Gastroesophageal sphincter (tissue), 4 donors: ENCODE results near the gene ORC3. TPM values are rescaled to one million over a fixed set of nuclear protein-coding genes. Genes with fewer than 3 reads are reported as not detected.

Experiments
- ATAC-seq: fragments of 150-250 bp; one replicate; pipeline ENCODE4 v1.9.1; 2016; ENCODE audit warnings: mild to moderate bottlenecking, moderate library complexity
- H3K27ac ChIP-seq, 4 donors: fragments of 200-600 bp; sonication (generic) in 3 of 4; 1 replicate in 3 of 4; 2 replicates in 1 of 4; pipeline ENCODE4 v1.5.1; 2016 to 2019
- H3K27me3 ChIP-seq: fragments of 200-600 bp; sonication (generic); one replicate; pipeline ENCODE4 v1.5.1; 2019
- H3K36me3 ChIP-seq, 2 donors: fragments of 200-600 bp; sonication (generic); one replicate each; pipeline ENCODE4 v1.5.1; 2019; ENCODE audit warnings: control low read depth in 1 of 2
- H3K4me1 ChIP-seq, 3 donors: fragments of 200-600 bp; sonication (generic); 1 replicate in 2 of 3; 2 replicates in 1 of 3; pipeline ENCODE4 v1.5.1; 2016 to 2019; ENCODE audit warnings: control low read depth in 2 of 3
- H3K4me3 ChIP-seq, 2 donors: fragments of 200-600 bp; sonication (generic); one replicate each; pipeline ENCODE4 v1.5.1; 2019; ENCODE audit warnings: mild to moderate bottlenecking in 1 of 2, moderate library complexity in 1 of 2
- H3K9me3 ChIP-seq, 3 donors: fragments of 200-600 bp; sonication (generic); one replicate each; pipeline ENCODE4 v1.5.1; 2017 to 2019; ENCODE audit warnings: control low read depth in 2 of 3
- EP300 ChIP-seq: sonication (generic); formaldehyde crosslinking; IDR thresholded peaks from one replicate; pipeline ENCODE4 v1.6.1; 2017; ENCODE audit warnings: antibody characterized with exemption, mild to moderate bottlenecking
- POLR2A ChIP-seq, 2 donors: fragments of 450-650 bp; IDR thresholded peaks; one replicate each; pipeline ENCODE4 v1.6.1; 2017; ENCODE audit warnings: antibody characterized with exemption in 2 of 2, mild to moderate bottlenecking in 2 of 2, moderate library complexity in 1 of 2
- POLR2AphosphoS5 ChIP-seq: sonication (generic); formaldehyde crosslinking; IDR thresholded peaks from one replicate; pipeline ENCODE4 v1.6.1; 2017; ENCODE audit warnings: antibody characterized with exemption
- WGBS, 2 donors: methylation state at CpG; one replicate each; pipeline ENCODE4 v1.1.5; 2018; ENCODE audit warnings: low coverage in 1 of 2; 5-methylcytosine and 5-hydroxymethylcytosine counted together
- total RNA-seq, 4 donors: library from RNA; depleted of rRNA; stranded (reverse); fragments of >200 nt; gene quantifications; one replicate each; pipeline ENCODE4 v1.1.0, GENCODE V29; 2016
- TF ChIP-seq, protein P1 (sequence below), 4 experiments: fragments of 200-600 bp in 2 of 4; fragments of 450-650 bp in 2 of 4; sonication (generic) in 1 of 4; IDR thresholded peaks; one replicate each; pipeline ENCODE4 v1.5.1; 2017 to 2019; ENCODE audit warnings: antibody characterized with exemption in 4 of 4, mild to moderate bottlenecking in 2 of 4, moderate library complexity in 2 of 4

The ORC3 gene
- total RNA-seq, 4 donors from 2014 or later = 11.3 to 24.3 (median 14.1) TPM

DNA sequence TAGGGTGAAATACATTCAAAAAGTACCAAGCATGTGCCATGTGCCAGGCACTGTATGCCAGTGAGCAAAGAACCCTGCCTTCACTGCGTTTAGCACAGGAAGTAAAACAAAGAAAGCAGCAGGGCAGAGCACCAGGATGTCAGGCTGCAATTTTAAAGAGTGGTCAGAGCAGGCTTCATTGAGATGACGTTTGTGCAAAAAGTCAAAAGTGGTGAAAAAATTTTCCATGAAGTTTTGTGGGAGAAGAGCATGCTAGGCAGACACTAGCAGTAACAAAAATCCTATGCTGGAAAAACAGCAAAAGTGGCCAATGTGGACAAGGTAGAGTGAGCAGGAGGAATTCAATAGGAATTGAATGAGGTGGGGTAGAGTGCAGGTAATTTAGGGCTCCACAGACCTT is 80.8 kb downstream of the ORC3 start:
- TF ChIP-seq POLR2A (IDR thresholded peaks at IDR 0.05) (no peak), EP300 (no peak), POLR2AphosphoS5 (no peak)
- TF ChIP-seq, protein P1, sequence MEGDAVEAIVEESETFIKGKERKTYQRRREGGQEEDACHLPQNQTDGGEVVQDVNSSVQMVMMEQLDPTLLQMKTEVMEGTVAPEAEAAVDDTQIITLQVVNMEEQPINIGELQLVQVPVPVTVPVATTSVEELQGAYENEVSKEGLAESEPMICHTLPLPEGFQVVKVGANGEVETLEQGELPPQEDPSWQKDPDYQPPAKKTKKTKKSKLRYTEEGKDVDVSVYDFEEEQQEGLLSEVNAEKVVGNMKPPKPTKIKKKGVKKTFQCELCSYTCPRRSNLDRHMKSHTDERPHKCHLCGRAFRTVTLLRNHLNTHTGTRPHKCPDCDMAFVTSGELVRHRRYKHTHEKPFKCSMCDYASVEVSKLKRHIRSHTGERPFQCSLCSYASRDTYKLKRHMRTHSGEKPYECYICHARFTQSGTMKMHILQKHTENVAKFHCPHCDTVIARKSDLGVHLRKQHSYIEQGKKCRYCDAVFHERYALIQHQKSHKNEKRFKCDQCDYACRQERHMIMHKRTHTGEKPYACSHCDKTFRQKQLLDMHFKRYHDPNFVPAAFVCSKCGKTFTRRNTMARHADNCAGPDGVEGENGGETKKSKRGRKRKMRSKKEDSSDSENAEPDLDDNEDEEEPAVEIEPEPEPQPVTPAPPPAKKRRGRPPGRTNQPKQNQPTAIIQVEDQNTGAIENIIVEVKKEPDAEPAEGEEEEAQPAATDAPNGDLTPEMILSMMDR (IDR thresholded peaks at IDR 0.05) = no peak
- H3K27me3 ChIP-seq = no peaks in the 10 kb centered on the region
- H3K36me3 ChIP-seq = peaks cover 0 to 71% of the 10 kb centered on the region in 2 donors
- peaks cover 0 to 19% (median 0%) of the 10 kb centered on the region in 3 donors for H3K4me1 ChIP-seq
- no peak overlapping the region for H3K27ac ChIP-seq
- ATAC-seq = no peak
- 17 to 41% methylated on average over 2 of the region's 2 CpGs for WGBS, 2 donors
- no peaks in the 10 kb centered on the region for H3K9me3 ChIP-seq
- H3K4me3 ChIP-seq = no peak overlapping the region

DNA sequence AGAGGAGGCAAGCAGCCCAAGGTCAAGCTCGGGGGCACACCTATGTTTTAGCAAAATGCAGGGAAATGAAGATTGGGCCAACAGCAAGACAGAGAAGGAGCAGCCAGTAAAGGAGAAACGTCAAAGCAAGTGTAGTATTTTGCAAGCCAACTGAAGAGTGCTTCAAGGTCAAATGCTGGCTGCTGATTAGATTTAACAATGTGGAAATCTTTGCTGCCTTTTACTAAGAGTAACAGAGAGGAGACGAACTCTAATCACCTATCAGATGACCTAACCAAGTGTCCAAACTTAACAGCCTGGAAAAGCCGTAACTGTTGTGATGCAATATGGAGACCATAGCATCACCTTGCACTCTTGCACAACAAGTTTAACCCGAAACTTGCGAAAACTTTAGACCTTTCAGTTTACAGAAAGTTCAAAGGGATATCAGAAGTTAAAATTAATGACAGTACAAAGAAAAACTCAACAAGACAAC is 81.7 kb downstream of the ORC3 start:
- ATAC-seq = no peak
- Histone ChIP-seq H3K9me3 (no peaks in the 10 kb centered on the region), H3K36me3 (peaks cover 0 to 75% of the 10 kb centered on the region in 2 donors), H3K4me3 (no peak overlapping the region), H3K4me1 (peaks cover 0 to 19% (median 0%) of the 10 kb centered on the region in 3 donors), H3K27ac (no peak overlapping the region), H3K27me3 (no peaks in the 10 kb centered on the region)
- TF ChIP-seq, protein P1 (IDR thresholded peaks at IDR 0.05) = no peak
- no peak for TF ChIP-seq EP300
- TF ChIP-seq POLR2AphosphoS5 = no peak
- no peak for TF ChIP-seq POLR2A (IDR thresholded peaks at IDR 0.05)
- WGBS, 2 donors = 78 to 91% methylated on average over 6 of the region's 6 CpGs

DNA sequence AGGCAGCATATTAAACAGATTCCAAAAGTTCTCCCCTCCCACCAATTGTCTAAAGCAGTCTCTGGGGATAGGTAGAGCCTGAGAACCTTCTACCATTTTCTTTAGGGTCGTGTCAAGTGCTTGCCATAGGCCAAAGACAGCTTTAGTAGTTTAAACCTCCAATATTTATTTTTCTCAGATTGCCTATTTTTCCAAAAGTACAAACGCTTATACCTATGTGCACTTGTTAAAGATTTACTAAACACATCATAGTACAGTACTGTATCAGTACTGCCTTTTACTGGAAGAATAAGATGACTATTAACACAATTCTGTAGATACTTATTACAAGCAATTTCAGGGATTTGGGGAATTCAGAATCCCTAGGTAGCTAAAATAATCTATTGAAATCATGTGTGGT is 82.7 kb downstream of the ORC3 start:
- H3K9me3 ChIP-seq = no peaks in the 10 kb centered on the region
- TF ChIP-seq, protein P1 (IDR thresholded peaks at IDR 0.05) = no peak
- TF ChIP-seq POLR2AphosphoS5 (no peak), EP300 (no peak), POLR2A (IDR thresholded peaks at IDR 0.05) (no peak)
- ATAC-seq = no peak
- no peak overlapping the region for H3K4me3 ChIP-seq
- H3K36me3 ChIP-seq = peaks cover 0 to 81% of the 10 kb centered on the region in 2 donors
- H3K27me3 ChIP-seq = no peaks in the 10 kb centered on the region
- peaks cover 0 to 19% (median 0%) of the 10 kb centered on the region in 3 donors for H3K4me1 ChIP-seq
- H3K27ac ChIP-seq = no peak overlapping the region
- WGBS, 2 donors = 92 to 94% methylated on average over 2 of the region's 2 CpGs

DNA sequence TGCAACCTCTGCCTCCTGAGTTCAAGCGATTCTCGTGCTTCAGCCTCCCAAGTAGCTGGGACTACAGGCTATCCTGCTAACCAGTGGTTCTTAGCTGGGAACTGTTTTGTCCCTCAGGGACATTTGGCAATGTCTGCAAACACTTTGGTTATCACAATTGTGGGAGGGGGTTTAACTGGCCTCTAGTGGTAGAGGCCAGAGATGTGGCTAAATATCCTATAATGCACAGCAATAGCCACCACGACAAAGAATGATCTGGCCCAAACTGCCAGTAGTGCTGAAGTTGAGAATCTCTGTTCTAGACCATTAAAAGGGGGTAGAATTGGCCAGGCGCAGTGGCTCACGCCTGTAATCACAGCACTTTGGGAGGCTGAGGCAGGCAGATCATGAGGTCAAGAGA is 83.3 kb downstream of the ORC3 start:
- Histone ChIP-seq H3K36me3 (peaks cover 0 to 81% of the 10 kb centered on the region in 2 donors), H3K4me3 (no peak overlapping the region), H3K27me3 (no peaks in the 10 kb centered on the region), H3K4me1 (peaks cover 0 to 19% (median 0%) of the 10 kb centered on the region in 3 donors), H3K9me3 (no peaks in the 10 kb centered on the region), H3K27ac (no peak overlapping the region)
- no peak for ATAC-seq
- TF ChIP-seq POLR2AphosphoS5 = no peak
- TF ChIP-seq POLR2A (IDR thresholded peaks at IDR 0.05) = no peak
- TF ChIP-seq, protein P1 (IDR thresholded peaks at IDR 0.05) = no peak
- TF ChIP-seq EP300 = no peak
- 80 to 100% methylated on average over 1 to 2 of the region's 5 CpGs for WGBS, 2 donors

DNA sequence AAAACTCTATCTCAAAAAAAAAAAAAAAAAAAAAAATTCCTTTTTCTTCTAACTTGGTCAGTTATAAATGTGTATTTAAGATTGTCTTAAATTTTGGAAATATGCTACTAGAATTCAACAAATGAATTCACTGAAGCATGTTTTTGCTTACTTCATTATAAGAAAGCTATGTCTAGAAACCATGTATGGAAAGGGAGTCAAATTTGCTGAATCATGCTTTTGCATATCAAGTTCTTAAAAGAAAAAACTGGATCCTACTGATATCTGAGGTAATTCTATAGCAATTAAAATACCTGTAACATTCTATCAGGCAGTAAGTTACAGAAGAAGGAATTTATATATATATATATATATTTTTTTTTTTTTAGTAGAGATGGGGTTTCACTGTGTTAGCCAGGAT is 84.4 kb downstream of the ORC3 start:
- Histone ChIP-seq H3K36me3 (peaks cover 0 to 77% of the 10 kb centered on the region in 2 donors), H3K4me3 (no peak overlapping the region), H3K4me1 (peaks cover 0 to 19% (median 0%) of the 10 kb centered on the region in 3 donors), H3K27me3 (no peaks in the 10 kb centered on the region), H3K9me3 (no peaks in the 10 kb centered on the region), H3K27ac (no peak overlapping the region)
- no peak for ATAC-seq
- TF ChIP-seq POLR2AphosphoS5 (no peak), POLR2A (IDR thresholded peaks at IDR 0.05) (no peak), EP300 (no peak)
- TF ChIP-seq, protein P1 (IDR thresholded peaks at IDR 0.05) = no peak
